SKM-1 (cell line): ENCODE measurements around the gene RNLS.

ENCODE experiments used
- DNase-seq: peaks from one replicate; lab custom pipeline; 2025; ENCODE audit not compliant: unreplicated experiment; lab: John Stamatoyannopoulos, UW

RNLS gene

GRCh38 chr10:88553116-88553752 lies 29.9 kb downstream of the RNLS start:
- peak; percentile 58 for DNase-seq

DNA sequence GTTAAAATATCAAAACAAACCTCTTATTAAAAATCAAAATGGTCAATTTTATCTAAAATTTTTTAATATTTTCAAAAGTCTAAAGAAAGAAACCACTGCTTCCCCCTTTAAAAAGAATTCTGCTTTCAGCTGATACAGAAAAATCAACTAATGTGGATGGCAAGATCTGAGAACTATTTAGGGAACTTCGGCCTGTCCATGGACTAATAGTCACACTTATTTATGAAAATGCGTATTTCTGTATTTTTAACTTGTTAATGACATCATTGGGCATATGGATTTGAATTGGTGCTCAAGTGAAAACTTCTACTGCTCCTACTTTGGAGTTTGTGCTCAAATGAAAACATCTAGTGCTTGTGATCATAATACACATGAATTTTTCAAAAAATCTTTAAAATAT lies 31.9 kb downstream of the RNLS start:
- no peak for DNase-seq

- DNase-seq, result no peak
Observed at GRCh38 chr10:88546497-88546896, 36.6 kb downstream of the RNLS start.

DNA sequence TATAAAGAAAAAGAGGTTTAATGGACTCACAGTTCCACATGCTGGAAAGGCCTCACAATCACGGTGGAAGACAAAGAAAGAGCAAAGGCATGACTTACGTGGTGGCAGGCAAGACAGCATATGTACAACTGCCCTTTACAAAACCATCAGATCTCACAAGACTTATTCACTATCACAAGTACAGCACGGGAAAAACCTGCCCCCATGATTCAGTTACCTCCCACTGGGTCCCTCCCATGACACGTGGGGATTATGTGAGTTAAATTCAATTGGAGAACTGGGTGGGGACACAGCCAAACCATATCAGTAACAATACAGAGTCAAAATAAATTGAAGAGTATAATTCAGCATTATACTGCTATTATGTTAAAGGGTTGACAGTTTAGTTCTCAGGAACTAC lies 37.8 kb downstream of the RNLS start:
- no peak for DNase-seq

- no peak for DNase-seq
Observed at GRCh38 chr10:88544140-88544870, 38.8 kb downstream of the RNLS start.

GRCh38 chr10:88542522-88542921 lies 40.6 kb downstream of the RNLS start:
- no peak for DNase-seq

GRCh38 chr10:88541116-88541626 lies 41.9 kb downstream of the RNLS start:
- no peak for DNase-seq

DNA sequence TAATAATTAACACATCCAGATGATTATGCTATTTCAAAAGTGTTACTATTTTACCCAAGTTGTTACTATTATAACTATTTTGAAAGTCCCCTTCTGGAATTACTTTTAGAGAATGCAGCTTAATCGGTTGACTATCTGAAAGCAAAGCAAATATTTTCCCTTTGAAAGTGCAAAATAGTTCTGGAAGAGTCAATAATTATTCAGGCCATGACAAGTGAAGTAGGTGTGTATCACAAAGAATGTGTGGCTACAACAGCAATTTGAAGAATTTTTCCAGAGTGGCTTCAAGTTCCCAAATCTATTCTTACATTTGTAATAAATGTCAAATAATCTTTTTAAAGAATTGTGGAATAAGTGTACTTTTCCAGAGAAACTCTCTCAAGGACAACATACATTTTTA lies 42.8 kb downstream of the RNLS start:
- DNase-seq, result no peak

- DNase-seq, result no peak
Observed at GRCh38 chr10:88538048-88538447, 45.1 kb downstream of the RNLS start.

GRCh38 chr10:88537322-88537721 lies 45.8 kb downstream of the RNLS start:
- DNase-seq, result no peak

GRCh38 chr10:88536437-88536836 lies 46.7 kb downstream of the RNLS start:
- DNase-seq, result no peak

GRCh38 chr10:88534072-88534665 lies 48.9 kb downstream of the RNLS start:
- DNase-seq, result no peak

DNA sequence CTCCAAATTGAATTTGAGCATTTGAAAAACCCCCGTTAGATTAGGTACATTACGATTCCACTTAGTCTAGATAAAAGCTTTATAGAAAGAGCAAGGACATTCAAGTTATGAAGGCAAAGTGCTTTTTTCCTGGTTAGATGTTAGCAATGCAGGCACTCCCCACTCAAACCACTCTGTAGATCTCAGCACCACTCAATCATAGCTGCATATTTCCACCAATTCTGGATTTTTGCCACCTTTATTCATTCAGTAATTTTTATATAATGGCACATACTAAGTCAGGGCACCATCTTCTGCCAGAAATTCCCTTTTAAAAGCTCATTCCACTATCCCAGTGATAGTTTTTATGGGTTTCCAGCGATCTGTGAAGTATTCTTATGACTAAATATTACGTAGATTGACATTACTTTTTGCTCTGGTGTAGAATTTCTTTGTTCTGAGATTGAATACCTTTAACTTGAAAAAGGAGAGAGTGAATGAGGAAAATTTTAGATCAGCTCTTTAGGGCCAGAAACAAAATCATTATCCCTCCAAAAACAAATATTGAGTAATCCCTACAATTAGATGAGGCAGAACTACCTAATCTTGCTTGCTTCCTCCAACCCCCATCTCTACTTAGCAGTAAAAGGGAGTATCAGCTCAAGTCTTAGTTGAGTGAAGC lies 51.6 kb downstream of the RNLS start:
- DNase-seq, result no peak

DNA sequence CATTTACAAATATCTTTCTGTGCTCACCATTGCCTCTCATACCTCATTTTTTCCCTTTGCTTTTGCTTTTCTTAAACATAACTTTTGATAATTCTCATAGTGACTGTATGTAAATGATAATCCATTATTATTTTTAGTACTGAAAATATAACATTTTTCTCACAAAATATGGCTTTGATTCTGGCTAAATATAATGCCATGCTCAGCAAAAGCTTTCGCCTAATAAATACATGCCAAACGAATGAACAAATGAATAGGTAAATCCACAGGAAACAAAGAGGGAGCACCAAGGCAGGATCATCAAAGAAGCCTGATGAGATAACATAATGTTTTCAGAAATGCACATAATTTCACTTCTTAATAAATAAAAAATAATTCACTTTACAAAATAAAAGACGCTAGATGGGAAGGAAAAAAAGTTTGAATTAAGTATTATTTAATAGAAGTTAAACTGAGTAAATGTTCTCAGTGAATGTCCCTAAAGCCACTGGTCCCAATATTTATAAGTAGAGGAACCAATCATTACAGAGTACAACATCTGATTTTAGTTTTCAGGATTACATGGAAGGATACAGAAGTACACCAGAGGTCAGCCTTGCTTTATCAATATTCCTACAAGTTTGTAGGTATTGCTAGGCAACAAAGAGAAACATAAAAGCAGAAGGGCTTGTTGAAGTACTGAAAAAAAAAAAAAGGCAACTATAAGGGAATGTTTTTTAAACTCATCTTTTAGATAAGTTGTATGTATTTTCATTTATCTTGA lies 52.3 kb downstream of the RNLS start:
- DNase-seq, result no peak

- DNase-seq, result no peak
Observed at GRCh38 chr10:88530093-88530492, 53.0 kb downstream of the RNLS start.

GRCh38 chr10:88528806-88529570 lies 54.1 kb downstream of the RNLS start:
- no peak for DNase-seq

DNA sequence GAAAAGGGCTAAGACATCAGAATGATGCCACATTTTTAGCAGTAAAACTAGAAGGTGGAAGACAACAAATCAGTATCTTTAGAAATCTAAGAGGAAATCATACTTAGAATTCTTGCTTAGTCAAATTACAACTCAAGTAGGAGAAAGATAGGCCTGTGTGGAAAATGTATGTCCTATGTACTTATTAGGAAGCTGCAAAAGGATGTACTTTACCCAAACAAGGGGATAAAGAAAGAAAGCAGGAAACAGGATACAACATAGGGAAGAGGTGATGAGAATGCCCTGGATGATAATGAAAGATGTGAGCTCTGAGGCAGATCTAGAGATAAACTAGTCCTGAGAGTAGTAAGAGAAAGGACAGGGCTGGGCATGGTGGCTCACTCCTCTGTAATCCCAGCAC lies 54.9 kb downstream of the RNLS start:
- DNase-seq, result no peak

- no peak for DNase-seq
Observed at GRCh38 chr10:88527245-88527644, 55.9 kb downstream of the RNLS start.

GRCh38 chr10:88526501-88527105 lies 56.5 kb downstream of the RNLS start:
- no peak for DNase-seq
